ENCODE data around the gene SBF2. TPM values are rescaled to one million over a fixed set of nuclear protein-coding genes. Genes with fewer than 3 reads are reported as not detected.

Gene SBF2
- total RNA-seq, 1 donor from 2014 or later, result 12.0 TPM

DNA sequence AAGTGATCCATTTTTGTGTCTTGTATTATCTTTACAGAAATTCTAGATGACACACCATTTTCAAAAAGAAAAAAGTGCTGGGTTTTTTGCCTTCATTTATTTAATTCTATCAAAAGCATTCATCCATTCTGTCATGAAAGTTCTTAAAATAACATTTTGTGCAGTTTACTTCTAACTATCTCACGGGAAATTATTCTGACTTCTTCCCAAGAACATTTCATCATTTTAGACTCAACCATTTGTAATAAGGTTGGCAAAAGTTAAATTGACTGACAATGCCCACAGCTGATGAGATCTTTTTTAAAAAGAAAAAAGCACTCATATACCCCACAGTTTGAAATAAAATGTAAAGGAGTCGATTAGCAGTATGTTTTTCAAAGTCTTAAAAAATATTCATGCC is 68.5 kb downstream of the SBF2 start:
- Mint-ChIP-seq H3K27me3 (peaks cover 2% of the 10 kb centered on the region), H3K36me3 (ENCODE audit: low read depth) (no peaks in the 10 kb centered on the region), H3K9me3 (no peaks in the 10 kb centered on the region), H3K4me3 (no peak overlapping the region), H3K27ac (no peak overlapping the region), H3K4me1 (peaks cover 5% of the 10 kb centered on the region)
- no peak for DNase-seq
- ChIA-PET CTCF (interaction anchor here (0.6 kb wide), 1 partner anchor 132 kb away, joined by 3 read pairs; no protein-coding TSS in a partner anchor), POLR2A (no interaction called here)
- TF ChIP-seq, protein P1, sequence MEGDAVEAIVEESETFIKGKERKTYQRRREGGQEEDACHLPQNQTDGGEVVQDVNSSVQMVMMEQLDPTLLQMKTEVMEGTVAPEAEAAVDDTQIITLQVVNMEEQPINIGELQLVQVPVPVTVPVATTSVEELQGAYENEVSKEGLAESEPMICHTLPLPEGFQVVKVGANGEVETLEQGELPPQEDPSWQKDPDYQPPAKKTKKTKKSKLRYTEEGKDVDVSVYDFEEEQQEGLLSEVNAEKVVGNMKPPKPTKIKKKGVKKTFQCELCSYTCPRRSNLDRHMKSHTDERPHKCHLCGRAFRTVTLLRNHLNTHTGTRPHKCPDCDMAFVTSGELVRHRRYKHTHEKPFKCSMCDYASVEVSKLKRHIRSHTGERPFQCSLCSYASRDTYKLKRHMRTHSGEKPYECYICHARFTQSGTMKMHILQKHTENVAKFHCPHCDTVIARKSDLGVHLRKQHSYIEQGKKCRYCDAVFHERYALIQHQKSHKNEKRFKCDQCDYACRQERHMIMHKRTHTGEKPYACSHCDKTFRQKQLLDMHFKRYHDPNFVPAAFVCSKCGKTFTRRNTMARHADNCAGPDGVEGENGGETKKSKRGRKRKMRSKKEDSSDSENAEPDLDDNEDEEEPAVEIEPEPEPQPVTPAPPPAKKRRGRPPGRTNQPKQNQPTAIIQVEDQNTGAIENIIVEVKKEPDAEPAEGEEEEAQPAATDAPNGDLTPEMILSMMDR (IDR thresholded peaks at IDR 0.05), result no peak
- intact Hi-C loops (cut with micrococcal nuclease), result no loop called here
- ATAC-seq (ENCODE audit: low read depth), result no peak

GRCh38 chr11:10222399-10222798 is 71.6 kb downstream of the SBF2 start:
- intact Hi-C loops (cut with micrococcal nuclease), result no loop called here
- POLR2A ChIA-PET, result no interaction called here
- CTCF ChIA-PET, result no interaction called here
- H3K36me3 Mint-ChIP-seq (ENCODE audit: low read depth), result peaks cover 8% of the 10 kb centered on the region
- no peaks in the 10 kb centered on the region for H3K27me3 Mint-ChIP-seq
- no peak overlapping the region for H3K4me3 Mint-ChIP-seq
- peaks cover 5% of the 10 kb centered on the region for H3K4me1 Mint-ChIP-seq
- TF ChIP-seq, protein P1 (IDR thresholded peaks at IDR 0.05), result no peak
- no peak for ATAC-seq (ENCODE audit: low read depth)
- H3K9me3 Mint-ChIP-seq, result peaks cover 5% of the 10 kb centered on the region
- no peak for DNase-seq
- no peak overlapping the region for H3K27ac Mint-ChIP-seq

GRCh38 chr11:10221342-10221741 is 72.7 kb downstream of the SBF2 start:
- TF ChIP-seq, protein P1 (IDR thresholded peaks at IDR 0.05), result no peak

GRCh38 chr11:10211470-10211869 is 82.5 kb downstream of the SBF2 start:
- Mint-ChIP-seq H3K27ac (no peak overlapping the region), H3K36me3 (ENCODE audit: low read depth) (no peaks in the 10 kb centered on the region), H3K9me3 (no peaks in the 10 kb centered on the region), H3K27me3 (no peaks in the 10 kb centered on the region), H3K4me1 (no peaks in the 10 kb centered on the region), H3K4me3 (no peak overlapping the region)
- POLR2A ChIA-PET, result no interaction called here
- TF ChIP-seq, protein P1 (IDR thresholded peaks at IDR 0.05), result no peak
- ATAC-seq (ENCODE audit: low read depth) (no peak), DNase-seq (no peak)
- CTCF ChIA-PET, result interaction anchor here (1.0 to 2.4 kb wide), 4 partner anchors 28 to 155 kb away, joined by 3 to 13 read pairs (median 4); no protein-coding TSS in a partner anchor
- intact Hi-C loops (cut with micrococcal nuclease), result no loop called here

More at GRCh38 chr11:10221342-10221741, 72.7 kb downstream of the SBF2 start:
- Mint-ChIP-seq H3K4me1 (peaks cover 5% of the 10 kb centered on the region), H3K9me3 (peaks cover 5% of the 10 kb centered on the region), H3K36me3 (ENCODE audit: low read depth) (peaks cover 8% of the 10 kb centered on the region), H3K27me3 (no peaks in the 10 kb centered on the region), H3K27ac (no peak overlapping the region), H3K4me3 (no peak overlapping the region)
- ATAC-seq (ENCODE audit: low read depth) (no peak), DNase-seq (no peak)
- ChIA-PET CTCF (interaction anchor here (0.6 kb wide), 1 partner anchor 247 kb away, joined by 3 read pairs; no protein-coding TSS in a partner anchor), POLR2A (no interaction called here)
- intact Hi-C loops (cut with micrococcal nuclease), result no loop called here

DNA sequence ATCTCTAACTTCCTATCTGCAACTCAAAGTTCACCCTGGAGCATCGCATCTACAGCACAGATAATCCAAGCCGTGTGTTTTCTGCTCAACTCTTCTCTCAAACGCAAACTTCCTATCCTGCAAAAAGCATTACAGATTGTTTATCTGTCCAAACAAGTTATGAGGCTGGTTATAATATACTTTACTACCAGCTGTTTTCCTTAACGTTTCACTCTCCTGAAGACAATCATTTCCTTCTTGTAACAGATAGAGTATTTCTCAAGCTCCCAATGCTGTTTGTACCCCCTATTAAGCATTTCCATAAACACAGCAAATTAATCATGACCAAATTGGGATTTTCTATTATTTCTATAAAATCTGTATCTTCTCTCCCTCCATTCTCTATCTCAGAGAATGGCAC is 84.7 kb downstream of the SBF2 start:
- H3K4me3 Mint-ChIP-seq, result no peak overlapping the region
- TF ChIP-seq, protein P1 (IDR thresholded peaks at IDR 0.05), result no peak
- ATAC-seq (ENCODE audit: low read depth) (no peak), DNase-seq (no peak)
- POLR2A ChIA-PET, result interaction anchor here (1.0 kb wide), 1 partner anchor 96 kb away, joined by 3 read pairs; the partner anchor contains the start of gene ADM
- H3K4me1 Mint-ChIP-seq, result no peaks in the 10 kb centered on the region
- no peaks in the 10 kb centered on the region for H3K36me3 Mint-ChIP-seq (ENCODE audit: low read depth)
- CTCF ChIA-PET, result interaction anchor here (0.7 to 4.9 kb wide), 4 partner anchors 91 to 114 kb away, joined by 3 to 105 read pairs (median 10); partner anchors contain the start of gene ADM
- H3K9me3 Mint-ChIP-seq, result peaks cover 4% of the 10 kb centered on the region
- H3K27ac Mint-ChIP-seq, result no peak overlapping the region
- H3K27me3 Mint-ChIP-seq, result no peaks in the 10 kb centered on the region
- intact Hi-C loops (cut with micrococcal nuclease), result loop anchor here (2.0 to 10.0 kb wide), 2 partner anchors 345 to 451 kb away; no protein-coding TSS in a partner anchor
